Erythroblast (primary cell): Measurements from ENCODE around the gene B3GAT2.

Experiments used
- GATA1 ChIP-seq: IDR thresholded peaks from 2 replicates; pipeline ENCODE4 v1.6.1; 2011; ENCODE audit warnings: low read depth, mild to moderate bottlenecking, control low read depth, low read length, moderate library complexity
- POLR2A ChIP-seq: IDR thresholded peaks from 2 replicates; pipeline ENCODE4 v1.6.1; 2011; ENCODE audit warnings: mild to moderate bottlenecking, low read length

DNA sequence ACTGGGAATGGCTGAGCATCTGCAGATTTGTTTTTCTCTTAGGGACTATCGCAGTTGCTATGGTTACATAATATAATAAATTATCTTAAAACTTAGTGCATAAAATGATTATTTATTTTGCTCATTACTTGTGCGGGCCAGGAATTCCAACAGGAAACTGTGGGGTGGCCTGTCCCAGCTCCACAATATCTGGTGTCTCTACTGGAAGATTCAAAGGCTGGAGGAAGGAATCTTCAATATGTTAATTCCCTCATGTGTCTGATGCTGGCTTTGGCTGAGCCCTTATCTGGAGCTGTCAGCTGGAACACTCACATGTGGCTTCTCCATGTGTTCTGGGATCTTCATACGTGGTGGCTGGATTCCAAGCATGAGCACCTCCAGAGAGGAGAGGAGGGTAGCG is 23.9 kb upstream of the B3GAT2 start:
- no peak for TF ChIP-seq POLR2A
- no peak for TF ChIP-seq GATA1
